ENCODE data around the gene EXT2. TPM values are rescaled to one million over a fixed set of nuclear protein-coding genes. Genes with fewer than 3 reads are reported as not detected.

The EXT2 gene
- total and polyA plus RNA-seq, 2 donors (not counting 1 experiment from before 2014, with no cell fraction given) = 114 to 177 TPM

DNA sequence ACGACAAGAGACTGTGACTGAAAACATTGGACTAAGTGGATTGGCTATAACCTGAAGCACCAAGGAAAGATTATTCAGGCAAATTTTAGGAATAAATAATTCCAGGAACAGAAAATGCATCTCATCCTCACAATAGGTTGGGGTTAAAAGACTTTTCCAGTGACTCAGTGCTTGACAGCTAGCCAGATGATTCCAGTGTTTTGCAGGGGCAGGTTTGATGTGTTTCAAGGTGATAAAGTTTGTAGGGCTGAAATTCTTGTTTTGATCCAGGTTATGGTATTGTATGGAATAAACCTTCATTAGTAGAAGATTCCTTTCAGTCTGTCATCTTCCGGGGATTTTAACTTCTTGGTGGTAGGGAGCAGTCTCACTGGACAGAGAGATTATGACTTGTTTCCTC is 2.3 kb downstream of the EXT2 start:
- Histone ChIP-seq H2AFZ (ENCODE audit: low read length) (no peak overlapping the region), H3K36me3 (ENCODE audit: control insufficient read depth, insufficient read depth, low read length) (no peaks in the 10 kb centered on the region), H3K27me3 (ENCODE audit: control insufficient read depth, insufficient read depth, low read length) (no peaks in the 10 kb centered on the region), H3K4me2 (ENCODE audit: extremely low read depth, insufficient read depth, low read length) (no peak overlapping the region), H3K4me1 (ENCODE audit: control insufficient read depth, extremely low read depth, insufficient read depth, low read length) (peaks cover 6% of the 10 kb centered on the region), H3K27ac (ENCODE audit: insufficient read depth, low read length) (no peak overlapping the region), H3K9ac (ENCODE audit: insufficient read depth, low read length) (no peak overlapping the region), H3K4me3 (replicated peaks in 1 of 4; ENCODE audit: control extremely low read depth in 1 of 4, insufficient read depth in 1 of 4, low read depth in 3 of 4, low read length in 4 of 4) (no peak overlapping the region), H3K9me3 (ENCODE audit: control insufficient read depth, insufficient read depth, low read depth, low read length) (no peaks in the 10 kb centered on the region), H3K79me2 (ENCODE audit: control insufficient read depth, insufficient read depth, low read length) (peaks cover 16% of the 10 kb centered on the region), H4K20me1 (ENCODE audit: control insufficient read depth, extremely low read depth, insufficient read depth, low read length) (no peaks in the 10 kb centered on the region)
- TF ChIP-seq EZH2 (IDR thresholded peaks at IDR 0.05; ENCODE audit: low read length, missing control alignments) (no peak), CTCF (conservative IDR thresholded peaks at IDR 0.05 in 1 of 2, IDR thresholded peaks at IDR 0.05 in 1 of 2; ENCODE audit: low read depth in 1 of 2, low read length in 2 of 2) (no peak)
- DNase-seq (ENCODE audit: low read depth in 2 of 2) = peak in 1 of 2 donors; percentile 30

DNA sequence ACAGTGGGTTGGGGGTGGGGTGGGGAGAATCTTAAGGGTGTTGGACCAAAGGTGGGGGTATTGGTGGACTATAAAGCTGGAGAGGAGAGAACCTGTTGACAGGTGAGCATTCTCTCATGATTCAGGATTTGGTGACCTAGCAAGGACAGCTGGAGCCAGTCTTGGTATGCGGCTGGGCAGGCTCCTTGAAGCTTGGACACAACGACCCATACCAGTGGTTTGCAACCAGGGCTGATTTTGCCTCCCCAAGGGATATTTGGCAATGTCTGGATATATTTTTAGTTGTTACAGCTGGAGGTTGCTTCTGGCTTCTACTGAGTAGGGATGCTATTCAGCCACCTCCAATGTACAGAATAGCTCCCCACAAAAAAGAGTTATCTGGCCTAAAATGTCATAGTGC is 5.6 kb downstream of the EXT2 start:
- Histone ChIP-seq H3K4me2 (ENCODE audit: extremely low read depth, insufficient read depth, low read length) (no peak overlapping the region), H2AFZ (ENCODE audit: low read length) (no peak overlapping the region), H3K79me2 (ENCODE audit: control insufficient read depth, insufficient read depth, low read length) (peaks cover 13% of the 10 kb centered on the region), H4K20me1 (ENCODE audit: control insufficient read depth, extremely low read depth, insufficient read depth, low read length) (no peaks in the 10 kb centered on the region), H3K9me3 (ENCODE audit: control insufficient read depth, insufficient read depth, low read depth, low read length) (no peaks in the 10 kb centered on the region), H3K4me3 (replicated peaks in 1 of 4; ENCODE audit: control extremely low read depth in 1 of 4, insufficient read depth in 1 of 4, low read depth in 3 of 4, low read length in 4 of 4) (no peak overlapping the region), H3K27me3 (ENCODE audit: control insufficient read depth, insufficient read depth, low read length) (no peaks in the 10 kb centered on the region), H3K36me3 (ENCODE audit: control insufficient read depth, insufficient read depth, low read length) (no peaks in the 10 kb centered on the region), H3K9ac (ENCODE audit: insufficient read depth, low read length) (no peak overlapping the region), H3K4me1 (ENCODE audit: control insufficient read depth, extremely low read depth, insufficient read depth, low read length) (peaks cover 2% of the 10 kb centered on the region), H3K27ac (ENCODE audit: insufficient read depth, low read length) (no peak overlapping the region)
- TF ChIP-seq CTCF (conservative IDR thresholded peaks at IDR 0.05 in 1 of 2, IDR thresholded peaks at IDR 0.05 in 1 of 2; ENCODE audit: low read depth in 1 of 2, low read length in 2 of 2) (no peak), EZH2 (IDR thresholded peaks at IDR 0.05; ENCODE audit: low read length, missing control alignments) (no peak)
- no peak for DNase-seq (ENCODE audit: low read depth in 2 of 2)

- no peaks in the 10 kb centered on the region for H3K36me3 ChIP-seq (ENCODE audit: control insufficient read depth, insufficient read depth, low read length)
- H3K9ac ChIP-seq (ENCODE audit: insufficient read depth, low read length) = no peak overlapping the region
- H3K79me2 ChIP-seq (ENCODE audit: control insufficient read depth, insufficient read depth, low read length) = peaks cover 1% of the 10 kb centered on the region
- H3K4me1 ChIP-seq (ENCODE audit: control insufficient read depth, extremely low read depth, insufficient read depth, low read length) = no peaks in the 10 kb centered on the region
- no peaks in the 10 kb centered on the region for H3K27me3 ChIP-seq (ENCODE audit: control insufficient read depth, insufficient read depth, low read length)
- no peaks in the 10 kb centered on the region for H4K20me1 ChIP-seq (ENCODE audit: control insufficient read depth, extremely low read depth, insufficient read depth, low read length)
- no peak overlapping the region for H2AFZ ChIP-seq (ENCODE audit: low read length)
- no peak overlapping the region for H3K27ac ChIP-seq (ENCODE audit: insufficient read depth, low read length)
- peak in 1 of 2 donors; percentile 23 for DNase-seq (ENCODE audit: low read depth in 2 of 2)
- H3K9me3 ChIP-seq (ENCODE audit: control insufficient read depth, insufficient read depth, low read depth, low read length) = no peaks in the 10 kb centered on the region
- no peak overlapping the region for H3K4me3 ChIP-seq (replicated peaks in 1 of 4; ENCODE audit: control extremely low read depth in 1 of 4, insufficient read depth in 1 of 4, low read depth in 3 of 4, low read length in 4 of 4)
- TF ChIP-seq EZH2 (IDR thresholded peaks at IDR 0.05; ENCODE audit: low read length, missing control alignments) = no peak
- peak in 1 of 2 donors; percentile 15 for TF ChIP-seq CTCF (conservative IDR thresholded peaks at IDR 0.05 in 1 of 2, IDR thresholded peaks at IDR 0.05 in 1 of 2; ENCODE audit: low read depth in 1 of 2, low read length in 2 of 2)
- no peak overlapping the region for H3K4me2 ChIP-seq (ENCODE audit: extremely low read depth, insufficient read depth, low read length)
Observed at GRCh38 chr11:44104481-44105294, 9.2 kb downstream of the EXT2 start.
